GM21786 (cell line): ENCODE measurements around the gene HEXIM2.
"Not testable (repeated sequence)": the region's sequence is repeated elsewhere in the genome, so short reads cannot be mapped to it uniquely, and the experiment has no call there.

ENCODE experiments used
- ATAC-seq: cut with Tn5 transposase; IDR thresholded peaks from one replicate; pipeline ENCODE4 v1.9.1; 2021; ENCODE audit not compliant: unreplicated experiment

Gene HEXIM2, protein sequence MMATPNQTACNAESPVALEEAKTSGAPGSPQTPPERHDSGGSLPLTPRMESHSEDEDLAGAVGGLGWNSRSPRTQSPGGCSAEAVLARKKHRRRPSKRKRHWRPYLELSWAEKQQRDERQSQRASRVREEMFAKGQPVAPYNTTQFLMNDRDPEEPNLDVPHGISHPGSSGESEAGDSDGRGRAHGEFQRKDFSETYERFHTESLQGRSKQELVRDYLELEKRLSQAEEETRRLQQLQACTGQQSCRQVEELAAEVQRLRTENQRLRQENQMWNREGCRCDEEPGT

DNA sequence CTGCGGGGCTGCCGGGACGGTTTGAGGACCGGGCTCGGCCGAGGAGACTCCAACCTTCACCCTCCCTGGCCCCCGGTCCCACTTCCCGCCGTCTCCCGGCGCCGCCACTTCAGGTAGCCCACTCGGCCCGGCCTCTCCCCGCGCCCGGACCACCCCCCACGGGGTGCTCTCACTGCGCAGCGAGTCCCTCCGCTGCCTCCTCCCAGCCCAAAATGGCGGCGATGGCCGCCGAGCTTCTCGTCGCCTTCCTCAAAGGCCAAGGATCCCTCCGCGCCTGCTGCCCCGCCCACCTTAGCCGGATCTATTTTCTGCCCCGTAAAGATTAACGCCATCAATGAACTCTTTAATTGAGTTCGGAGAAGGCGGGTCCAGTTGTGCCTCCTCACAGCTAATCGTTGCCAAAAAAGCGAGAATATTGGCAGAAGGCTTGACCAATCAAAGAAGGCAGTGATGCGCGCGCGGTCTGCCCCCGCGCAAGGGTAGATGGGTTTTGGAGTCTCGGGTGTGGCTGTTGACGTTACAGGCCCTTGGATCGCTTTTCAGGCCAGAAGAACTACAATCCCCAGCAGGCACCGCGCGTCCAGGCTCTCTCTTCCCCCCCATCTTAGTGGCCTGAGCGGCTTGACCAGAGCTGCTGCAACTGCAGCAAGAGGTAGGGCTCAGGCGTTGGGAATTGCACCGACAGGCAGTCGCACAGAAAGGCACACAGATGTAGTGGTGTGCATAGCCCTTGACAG is at the start of gene HEXIM2:
HEXIM2 (plus strand) TSS at position 588 of the 737 bp plus-strand sequence. CDS start 919 bp downstream, outside the sequence.
- ATAC-seq = peak; percentile 87

DNA sequence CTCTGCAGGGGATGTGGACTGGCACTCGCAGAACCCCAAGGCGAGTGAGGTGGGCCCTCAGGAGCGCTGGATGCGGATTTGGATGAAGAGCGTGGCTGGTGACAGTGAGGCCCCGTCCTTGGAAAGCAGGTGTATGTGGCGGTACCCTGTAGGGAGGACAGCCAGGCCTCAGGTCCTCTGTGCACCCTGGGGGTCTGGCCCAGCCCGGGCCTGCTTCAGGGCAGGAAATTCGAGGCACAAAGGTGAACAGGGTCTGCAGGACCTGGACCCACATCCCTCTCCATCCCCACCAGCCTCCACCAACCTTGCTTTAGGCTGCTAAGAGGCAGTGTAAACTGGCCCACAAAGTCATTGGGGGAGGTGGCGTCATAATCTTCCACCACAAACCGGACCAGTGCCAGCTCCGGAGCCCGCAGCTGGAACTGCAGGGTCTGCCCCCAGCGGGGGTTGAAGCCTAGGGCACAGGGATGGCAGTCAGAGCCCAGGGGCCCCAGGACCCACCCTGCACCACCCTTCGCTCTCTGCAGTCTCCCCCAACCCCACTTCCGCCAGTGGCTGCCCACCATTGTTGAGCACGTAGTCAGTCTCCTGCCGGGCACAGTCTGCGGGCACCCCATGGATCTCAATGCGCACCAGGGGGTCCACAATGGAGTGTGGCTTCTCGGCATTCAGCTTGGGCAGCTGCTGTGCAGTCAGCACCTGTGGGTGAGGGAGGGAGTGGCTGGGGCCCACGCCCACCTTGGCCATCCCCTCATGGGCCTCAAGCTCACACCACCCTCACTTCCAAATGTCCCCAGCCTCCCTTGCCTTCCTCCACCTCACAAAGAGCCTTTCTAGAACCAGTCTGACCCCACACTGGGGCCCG is 48.9 kb upstream of the HEXIM2 start:
- no peak for ATAC-seq

DNA sequence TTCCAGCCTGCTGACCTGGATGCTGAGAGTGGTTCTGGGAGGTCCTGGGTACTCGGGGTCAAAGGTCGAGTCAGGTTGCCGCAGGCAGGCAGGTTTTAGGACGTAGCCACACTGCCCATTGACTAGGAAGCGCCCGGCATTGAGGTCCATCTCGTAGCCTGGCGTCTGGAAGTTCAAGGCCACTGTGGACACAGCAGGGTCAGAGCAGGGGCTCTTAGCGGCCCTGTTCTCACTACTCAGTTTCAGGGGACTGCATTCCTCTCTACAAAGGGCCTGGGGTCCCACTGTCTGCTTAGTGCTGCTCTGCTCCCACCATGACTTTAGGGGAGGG is 48.3 kb upstream of the HEXIM2 start:
- no peak for ATAC-seq

DNA sequence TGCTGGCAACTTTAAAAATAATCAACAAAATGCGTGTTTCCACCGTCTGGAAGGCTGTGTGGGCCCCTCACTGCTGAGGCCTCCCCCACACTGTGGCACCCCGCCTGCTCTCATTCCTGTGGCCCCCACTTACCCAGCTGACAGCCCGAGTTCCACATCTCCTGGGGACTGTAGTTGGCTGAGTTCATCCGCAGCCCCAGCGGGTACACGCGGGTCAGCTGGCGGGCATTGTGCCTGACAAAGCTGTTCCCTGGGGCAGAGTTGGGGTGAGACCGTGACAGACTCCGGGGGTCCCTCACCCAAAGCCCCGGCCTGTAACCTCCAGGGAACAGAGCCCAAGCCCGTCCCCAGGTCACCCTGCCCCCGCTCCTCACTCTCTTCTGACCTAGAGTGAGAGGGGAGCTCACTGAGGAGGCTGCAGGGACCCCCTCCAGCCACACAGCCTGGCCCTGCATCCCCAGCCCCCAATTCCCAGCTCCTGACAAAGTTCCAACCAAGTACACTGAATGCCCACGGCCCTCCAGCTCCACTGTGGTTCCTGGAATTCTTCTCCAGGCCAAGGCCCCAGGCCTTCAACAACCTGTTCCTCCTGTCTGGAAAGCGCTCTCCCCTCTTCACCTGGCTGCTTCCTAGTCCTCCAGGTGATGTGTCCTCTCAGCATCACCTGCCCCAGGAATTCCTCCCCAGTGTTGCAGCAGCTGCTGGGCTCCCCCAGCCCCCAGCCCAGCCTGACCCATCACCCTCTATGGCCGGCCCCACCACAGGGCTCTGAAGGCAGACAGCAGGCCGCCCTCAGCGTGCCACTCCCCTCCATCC is 47.4 kb upstream of the HEXIM2 start:
- ATAC-seq = no peak

DNA sequence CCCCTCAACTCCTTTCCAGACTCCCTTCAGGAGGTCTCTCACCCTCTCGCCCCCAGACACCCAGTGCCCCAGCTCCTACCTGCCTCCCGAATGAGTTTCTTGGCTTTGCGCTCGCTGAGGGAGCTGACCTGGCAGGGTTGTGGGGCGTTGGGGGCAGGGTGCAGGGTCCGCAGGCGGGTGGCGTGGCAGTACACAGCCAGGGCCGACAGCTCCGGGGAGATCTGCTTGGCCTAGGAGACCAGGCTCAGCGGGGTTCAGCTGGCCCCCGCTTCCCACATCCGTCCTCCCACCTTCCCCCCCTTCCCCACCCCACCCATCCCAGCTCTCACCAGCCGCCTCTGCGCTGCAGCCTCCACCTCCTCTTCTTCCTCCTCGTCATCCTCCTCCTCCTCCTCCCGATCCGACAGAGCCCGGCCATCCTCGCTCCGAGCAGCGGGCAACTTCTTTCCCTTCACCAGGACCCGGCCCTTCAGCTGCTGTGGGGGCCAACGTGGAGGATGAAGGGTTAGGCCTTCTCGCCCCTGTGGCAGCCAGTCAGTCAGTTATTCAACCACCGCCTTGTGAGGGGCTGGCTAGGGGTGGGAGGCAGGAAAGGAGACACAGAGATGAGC is 46.6 kb upstream of the HEXIM2 start:
- no peak for ATAC-seq

DNA sequence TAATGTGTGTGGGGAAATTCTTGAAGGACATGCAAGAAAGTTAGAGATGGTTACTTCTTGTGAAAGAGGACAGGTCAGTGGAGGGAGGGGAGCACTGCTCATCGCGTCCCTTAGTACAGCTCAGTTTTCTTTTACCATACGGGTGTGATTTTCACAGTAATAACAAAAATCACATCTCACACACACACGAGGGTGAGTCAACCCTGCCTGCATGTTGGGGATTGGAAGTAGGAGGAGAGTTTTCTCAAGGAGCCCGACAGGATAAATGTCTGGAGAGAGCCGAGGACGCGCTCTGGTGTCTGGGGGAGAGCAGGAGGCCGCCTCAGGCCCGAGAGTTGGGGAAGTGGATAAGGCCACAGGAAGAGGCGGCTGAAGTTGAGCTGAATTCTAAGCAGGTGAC is 45.8 kb upstream of the HEXIM2 start:
- no peak for ATAC-seq

DNA sequence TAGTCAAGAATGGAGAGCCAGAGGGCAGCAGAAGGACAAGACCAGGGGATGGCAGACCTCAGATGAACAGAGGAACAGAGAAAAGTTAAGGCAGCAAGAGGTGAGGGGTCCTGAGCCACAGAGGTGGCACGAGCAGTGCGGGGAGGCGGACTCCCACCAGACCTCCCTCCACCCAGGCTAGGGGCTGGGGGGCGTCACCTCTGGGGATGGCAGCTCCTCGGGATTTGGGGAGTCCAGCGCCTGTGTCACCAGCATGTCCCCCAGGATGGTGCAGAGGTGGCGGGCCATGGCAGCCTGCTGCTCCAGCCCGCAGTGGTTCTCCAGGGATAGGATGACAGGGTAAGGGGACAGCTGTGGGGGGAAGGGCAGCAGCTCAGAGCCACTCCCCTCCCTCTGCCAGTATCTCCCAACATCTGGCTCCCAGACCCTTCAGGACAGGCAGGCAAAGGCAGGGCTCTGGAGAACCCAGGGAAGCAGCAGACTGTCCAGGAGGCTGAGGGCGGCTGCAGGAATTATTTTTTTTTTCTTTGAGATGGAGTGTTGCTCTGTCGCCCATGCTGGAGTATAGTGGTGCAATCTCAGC is 45.1 kb upstream of the HEXIM2 start:
- no peak for ATAC-seq

DNA sequence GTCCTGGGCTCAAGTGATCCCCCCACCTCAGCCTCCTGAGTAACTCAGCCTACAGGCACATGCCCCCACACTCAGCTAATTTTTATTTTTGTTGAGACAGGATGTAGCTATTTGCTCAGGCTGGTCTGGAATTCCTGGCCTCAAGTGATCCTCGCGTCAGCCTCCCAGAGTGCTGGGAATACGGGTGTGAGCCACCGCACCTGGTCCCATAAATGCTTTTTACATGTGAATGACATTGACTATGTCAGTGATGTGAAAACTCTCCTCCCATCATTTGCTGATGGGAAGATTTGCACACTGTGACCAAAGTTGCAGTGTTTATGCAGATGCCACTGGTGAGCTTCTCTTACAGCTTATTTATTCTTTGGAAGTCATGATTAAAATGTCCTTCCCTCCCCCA is 44.3 kb upstream of the HEXIM2 start:
- ATAC-seq = no peak

DNA sequence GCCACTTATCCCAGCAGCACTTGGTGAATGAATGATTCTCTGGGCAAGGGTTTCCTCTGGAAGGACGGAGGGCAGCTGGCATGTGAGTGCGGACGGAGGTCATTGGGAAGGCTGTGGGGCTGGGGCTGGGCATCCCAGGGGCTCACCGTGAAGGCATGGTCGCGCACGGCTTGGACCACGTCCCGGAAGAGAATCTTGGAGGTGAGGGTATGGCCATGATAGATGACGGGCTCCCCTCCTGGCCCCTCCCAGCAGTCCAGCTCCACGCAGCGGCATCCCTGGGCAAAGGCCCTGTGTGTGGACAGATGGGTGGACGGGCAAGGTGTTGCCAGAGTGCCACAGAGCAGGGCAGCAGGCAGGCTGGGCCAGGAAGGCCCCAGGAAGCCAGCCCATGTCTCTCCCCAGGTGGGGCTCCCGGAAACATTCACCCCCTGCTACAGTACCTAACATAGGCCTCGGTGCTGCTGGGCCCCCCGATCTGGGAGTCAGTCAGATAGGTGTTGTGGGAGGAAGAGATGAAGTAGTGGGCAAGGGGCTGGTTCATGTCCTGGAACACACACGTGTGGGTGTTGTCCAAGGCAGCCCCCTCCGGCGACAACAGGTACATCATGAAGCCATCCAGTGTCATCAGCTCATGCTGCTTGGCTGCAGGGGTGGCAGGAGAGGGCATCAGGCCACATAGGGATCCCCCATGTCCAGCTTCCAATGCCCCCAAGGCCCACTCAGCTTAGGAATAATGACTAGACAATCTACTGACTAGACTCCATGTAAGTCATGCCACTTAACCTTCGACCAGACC is 43.6 kb upstream of the HEXIM2 start:
- no peak for ATAC-seq

DNA sequence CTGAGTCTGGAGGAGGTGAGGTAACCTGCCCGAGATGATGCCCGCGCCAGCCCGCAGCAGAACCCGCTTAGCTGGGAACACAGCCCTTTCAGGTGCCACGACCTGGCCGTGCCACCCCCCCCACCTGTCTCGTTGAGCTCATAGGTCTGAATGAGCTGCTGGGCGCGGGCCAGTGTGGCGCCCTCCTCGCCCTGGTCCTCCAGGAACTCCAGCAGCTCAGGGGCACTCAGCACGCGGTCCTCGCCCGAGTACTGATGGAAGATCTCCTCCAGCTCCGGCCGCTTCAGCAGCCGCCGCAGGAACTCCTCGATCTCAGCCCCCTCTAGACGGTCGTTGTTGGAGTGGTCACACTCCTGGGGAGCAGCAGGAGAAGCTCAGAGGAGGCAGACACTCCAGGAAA is 43.0 kb upstream of the HEXIM2 start:
- no peak for ATAC-seq

DNA sequence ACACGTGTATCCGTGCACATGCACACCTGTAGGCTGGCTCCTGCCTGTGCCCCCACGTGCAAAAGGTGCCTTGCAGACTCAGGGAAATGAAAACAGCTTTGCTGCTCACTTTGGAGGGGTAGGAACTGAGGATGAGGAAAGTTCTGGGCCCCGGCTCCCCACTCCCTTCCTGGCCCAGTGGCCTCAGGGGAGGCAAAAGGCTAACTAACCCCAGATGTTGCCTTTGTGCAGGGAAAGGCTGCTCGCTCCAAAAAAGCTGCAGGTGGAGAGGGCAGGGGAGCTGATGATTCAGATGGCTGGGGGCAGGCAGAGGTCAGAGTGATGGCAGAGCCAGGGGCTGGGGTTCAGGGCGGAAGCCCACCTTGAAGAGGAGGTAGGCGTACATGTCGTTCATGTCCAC is 41.7 kb upstream of the HEXIM2 start:
- no peak for ATAC-seq

DNA sequence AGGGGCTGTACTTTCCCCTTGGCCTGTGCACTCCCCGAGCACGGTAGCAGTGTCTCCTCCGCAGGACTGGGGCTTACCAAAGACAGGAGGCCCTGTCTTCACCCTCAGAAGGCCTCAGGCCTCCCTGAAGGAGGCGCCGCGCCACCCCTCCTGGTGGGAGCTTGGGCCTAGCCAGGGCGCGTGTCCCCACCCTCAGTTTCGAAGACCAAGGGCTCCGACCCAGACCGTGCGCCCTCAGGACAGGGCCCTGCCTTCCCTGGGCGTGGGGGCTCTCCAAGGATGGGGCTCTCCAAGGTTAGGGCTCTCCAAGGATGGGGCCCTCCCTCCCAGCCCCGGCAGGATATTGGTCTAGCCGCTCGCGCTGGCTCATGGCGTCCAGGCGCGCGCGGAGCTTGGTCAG is 41.1 kb upstream of the HEXIM2 start:
- no peak for ATAC-seq

DNA sequence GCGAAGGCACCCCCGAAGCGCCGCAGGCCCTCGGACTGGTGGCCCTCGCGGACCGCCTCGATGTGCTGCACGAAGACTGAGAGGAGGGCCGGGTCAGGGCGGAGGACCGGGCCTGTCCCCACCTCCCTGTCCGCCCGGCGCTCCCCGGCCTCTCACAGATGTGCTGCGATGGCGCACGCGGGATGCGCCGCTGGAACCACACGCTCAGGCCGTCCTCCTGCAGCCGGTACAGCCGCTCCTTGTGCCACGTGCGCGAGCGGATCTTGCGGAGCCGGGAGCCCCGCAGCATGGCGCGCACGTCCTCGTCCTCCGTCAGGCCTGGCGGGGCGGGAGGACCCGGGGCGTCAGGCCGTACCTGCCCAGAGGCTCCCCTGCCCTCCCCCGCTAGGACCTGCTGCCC is 40.6 kb upstream of the HEXIM2 start:
- no peak for ATAC-seq

DNA sequence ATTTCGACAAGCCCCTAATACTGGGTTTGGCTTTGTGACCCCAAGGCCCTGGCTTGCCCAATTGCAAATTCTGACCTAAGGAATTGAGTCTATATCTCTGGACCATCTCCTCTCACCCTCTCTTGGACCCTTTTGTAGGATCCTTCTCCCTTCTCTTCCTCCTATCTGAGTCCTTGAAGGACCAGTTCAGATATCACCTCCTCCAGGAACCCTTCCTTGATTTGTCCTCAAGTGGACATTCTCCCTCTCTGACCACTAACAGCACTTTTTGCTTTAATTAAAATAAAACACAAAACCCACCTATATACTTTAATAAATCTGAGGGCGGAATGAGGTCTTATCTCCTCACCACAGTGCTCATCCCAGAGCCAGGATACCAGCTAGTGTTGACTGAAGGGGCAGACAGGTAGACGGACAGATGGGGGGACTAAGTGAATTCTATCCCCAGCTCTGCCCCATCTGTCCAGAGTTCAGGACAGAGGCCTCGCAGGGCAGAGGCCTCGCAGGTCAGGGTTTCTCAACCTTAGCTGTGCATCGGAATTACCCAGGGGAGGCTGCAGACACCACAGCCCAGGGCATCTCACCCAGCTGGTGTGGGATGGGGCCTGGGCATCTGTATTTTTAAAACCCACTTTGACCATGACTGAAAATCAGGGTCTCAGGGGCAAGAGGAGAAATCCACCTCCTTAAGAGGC is 38.5 kb upstream of the HEXIM2 start:
- ATAC-seq = no peak

DNA sequence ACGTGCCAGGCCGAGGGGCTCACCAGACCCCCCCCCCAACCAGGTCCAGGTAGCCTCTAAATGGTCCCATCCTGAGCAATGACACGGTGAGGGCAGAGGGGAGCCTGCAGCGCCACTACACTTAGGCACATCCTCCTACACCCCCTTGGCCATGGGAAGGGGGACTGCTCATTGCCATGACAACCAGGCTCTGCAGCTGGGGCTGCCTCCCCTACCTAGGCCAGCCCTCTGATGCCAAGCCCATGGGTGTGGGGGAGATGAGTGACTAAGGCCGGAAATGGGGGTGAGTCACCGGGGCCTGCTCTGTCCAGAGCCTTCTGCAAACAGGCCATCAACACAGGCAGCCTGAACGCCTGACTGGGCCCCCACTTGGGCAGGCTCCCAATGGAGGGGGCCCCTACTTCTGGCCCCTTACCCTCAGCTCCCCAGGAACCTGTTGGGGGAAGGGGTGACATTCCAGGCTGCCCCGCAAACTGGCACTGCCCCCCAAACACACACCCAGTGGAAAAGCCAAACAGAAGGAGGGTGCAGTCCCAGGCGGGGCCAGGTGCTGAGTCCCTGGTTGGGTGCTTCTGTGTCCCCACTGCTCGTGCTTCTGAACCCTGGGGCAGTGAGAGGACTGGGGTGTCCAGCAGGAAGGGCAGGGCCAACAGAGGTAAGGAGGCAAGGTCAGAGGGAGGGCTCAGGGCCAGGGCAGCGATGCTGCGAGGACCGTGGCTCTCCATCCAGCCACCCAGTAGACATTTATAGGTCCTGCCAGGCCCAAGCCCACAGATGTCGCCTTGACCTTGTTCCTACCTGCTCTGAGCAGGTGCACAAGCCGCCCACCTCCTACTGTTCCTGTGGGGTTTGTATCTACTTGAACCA is 37.5 kb upstream of the HEXIM2 start:
- ATAC-seq = no peak

DNA sequence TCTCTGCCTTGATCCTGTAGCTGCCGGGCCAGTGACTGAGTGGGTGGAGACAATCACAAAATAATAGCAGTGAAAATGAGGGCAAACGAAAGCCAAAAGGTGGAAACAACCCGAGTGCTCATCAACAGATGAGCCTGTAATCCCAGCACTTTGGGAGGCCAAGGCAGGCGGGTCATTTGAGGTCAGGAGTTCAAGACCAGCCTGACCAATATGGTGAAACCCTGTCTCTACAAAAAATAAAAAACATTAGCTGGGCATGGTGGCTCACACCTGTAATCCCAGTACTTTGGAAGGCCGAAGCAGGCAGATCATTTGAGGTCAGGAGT is 36.9 kb upstream of the HEXIM2 start:
- ATAC-seq = not testable (repeated sequence)

DNA sequence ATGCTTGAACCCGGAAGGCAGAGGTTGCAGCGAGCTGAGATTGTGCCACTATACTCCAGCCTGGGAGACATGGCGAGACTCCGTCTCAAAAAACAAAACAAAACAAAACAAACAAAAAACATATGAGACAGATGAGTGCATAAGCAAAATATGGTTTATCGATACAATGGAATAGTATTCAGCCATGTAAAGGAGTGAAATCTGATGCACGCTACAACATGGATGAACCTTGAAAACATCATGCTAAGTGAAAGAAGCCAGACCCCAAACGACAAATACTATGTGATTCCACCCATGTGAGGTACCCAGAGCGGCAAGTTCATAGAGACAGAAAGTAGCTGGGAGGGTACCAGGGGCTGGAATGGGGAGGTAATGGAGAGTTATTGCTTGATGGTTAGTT is 36.2 kb upstream of the HEXIM2 start:
- ATAC-seq = no peak

DNA sequence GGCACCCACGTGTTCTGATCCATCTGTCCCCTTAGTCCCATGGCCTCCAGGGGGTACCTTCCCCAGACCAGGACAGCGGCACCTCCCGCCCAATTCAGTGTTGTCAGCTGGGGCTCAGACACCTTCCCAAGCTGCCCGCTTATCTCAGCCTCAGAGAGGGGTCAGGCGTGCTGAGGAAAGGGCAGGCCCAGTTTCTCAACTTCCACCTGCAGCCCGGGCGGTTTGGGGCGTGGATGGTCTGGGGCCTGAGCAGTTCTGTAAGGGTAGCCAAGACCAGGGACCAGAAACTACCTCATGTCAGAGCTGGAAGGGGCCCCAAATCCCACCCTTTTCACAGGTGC is 34.5 kb upstream of the HEXIM2 start:
- no peak for ATAC-seq
